ENCODE results near the gene SRCAP. TPM values are rescaled to one million over a fixed set of nuclear protein-coding genes. Genes with fewer than 3 reads are reported as not detected.

The SRCAP gene
- polyA plus RNA-seq, 1 of the 3 experiments (the other 2 are of a cell fraction), result 5.6 TPM

- Histone ChIP-seq H3K4me2 (no peak overlapping the region), H3K9ac (no peak overlapping the region), H3F3A (replicated peaks; ENCODE audit: insufficient read depth) (peaks cover 9% of the 10 kb centered on the region), H3K27ac (ENCODE audit: low read depth in 2 of 2, low read length in 1 of 2) (no peak overlapping the region), H3K79me2 (ENCODE audit: insufficient read depth) (peaks cover 70% of the 10 kb centered on the region), H3K4me1 (ENCODE audit: control insufficient read depth in 1 of 2, insufficient read depth in 2 of 2, low read depth in 1 of 2, low read length in 1 of 2) (no peaks in the 10 kb centered on the region), H3K4me3 (ENCODE audit: low read depth in 2 of 2, low read length in 1 of 2) (no peak overlapping the region), H3K36me3 (replicated peaks in 1 of 2; ENCODE audit: control insufficient read depth in 1 of 2, insufficient read depth in 2 of 2, low read length in 1 of 2) (peaks cover 74 to 78% of the 10 kb centered on the region in 2 experiments), H3K27me3 (ENCODE audit: insufficient read depth) (no peaks in the 10 kb centered on the region), H3K9me2 (no peaks in the 10 kb centered on the region), H4K20me1 (ENCODE audit: insufficient read depth) (0 out of 2 replicates have a peak, but pooled peaks cover 9% of the 10 kb centered on the region), H3K9me3 (no peaks in the 10 kb centered on the region), H2AFZ (ENCODE audit: low read depth) (no peak overlapping the region)
- 100% methylated on average over 1 of the region's 1 CpG for WGBS (ENCODE audit: low lambda C conversion rate)
- ChIA-PET CTCF (no interaction called here), POLR2A (interaction anchor here (0.7 kb wide), 1 partner anchor 26 kb away, joined by 3 read pairs; no protein-coding TSS in a partner anchor)
- TF ChIP-seq MEF2A (IDR thresholded peaks at IDR 0.05; ENCODE audit: borderline replicate concordance, low read depth), result no peak
- TF ChIP-seq TEAD4 (IDR thresholded peaks at IDR 0.05; ENCODE audit: borderline replicate concordance, insufficient read depth), result no peak
- no peak for TF ChIP-seq RFX5 (IDR thresholded peaks at IDR 0.05; ENCODE audit: low read length)
- TF ChIP-seq TAF1 (IDR thresholded peaks at IDR 0.05; ENCODE audit: borderline replicate concordance, low read depth, low read length), result no peak
- no peak for TF ChIP-seq SIN3A (IDR thresholded peaks at IDR 0.05; ENCODE audit: borderline replicate concordance, low read depth, low read length)
- TF ChIP-seq MXI1 (IDR thresholded peaks at IDR 0.05; ENCODE audit: low read depth, low read length), result no peak
- TF ChIP-seq, protein P1, sequence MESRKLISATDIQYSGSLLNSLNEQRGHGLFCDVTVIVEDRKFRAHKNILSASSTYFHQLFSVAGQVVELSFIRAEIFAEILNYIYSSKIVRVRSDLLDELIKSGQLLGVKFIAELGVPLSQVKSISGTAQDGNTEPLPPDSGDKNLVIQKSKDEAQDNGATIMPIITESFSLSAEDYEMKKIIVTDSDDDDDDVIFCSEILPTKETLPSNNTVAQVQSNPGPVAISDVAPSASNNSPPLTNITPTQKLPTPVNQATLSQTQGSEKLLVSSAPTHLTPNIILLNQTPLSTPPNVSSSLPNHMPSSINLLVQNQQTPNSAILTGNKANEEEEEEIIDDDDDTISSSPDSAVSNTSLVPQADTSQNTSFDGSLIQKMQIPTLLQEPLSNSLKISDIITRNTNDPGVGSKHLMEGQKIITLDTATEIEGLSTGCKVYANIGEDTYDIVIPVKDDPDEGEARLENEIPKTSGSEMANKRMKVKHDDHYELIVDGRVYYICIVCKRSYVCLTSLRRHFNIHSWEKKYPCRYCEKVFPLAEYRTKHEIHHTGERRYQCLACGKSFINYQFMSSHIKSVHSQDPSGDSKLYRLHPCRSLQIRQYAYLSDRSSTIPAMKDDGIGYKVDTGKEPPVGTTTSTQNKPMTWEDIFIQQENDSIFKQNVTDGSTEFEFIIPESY (IDR thresholded peaks at IDR 0.05; ENCODE audit: borderline replicate concordance, low read depth), result no peak
- no peak for TF ChIP-seq EZH2phosphoT487 (IDR thresholded peaks at IDR 0.05; ENCODE audit: borderline replicate concordance, low read depth)
- TF ChIP-seq, protein P2, sequence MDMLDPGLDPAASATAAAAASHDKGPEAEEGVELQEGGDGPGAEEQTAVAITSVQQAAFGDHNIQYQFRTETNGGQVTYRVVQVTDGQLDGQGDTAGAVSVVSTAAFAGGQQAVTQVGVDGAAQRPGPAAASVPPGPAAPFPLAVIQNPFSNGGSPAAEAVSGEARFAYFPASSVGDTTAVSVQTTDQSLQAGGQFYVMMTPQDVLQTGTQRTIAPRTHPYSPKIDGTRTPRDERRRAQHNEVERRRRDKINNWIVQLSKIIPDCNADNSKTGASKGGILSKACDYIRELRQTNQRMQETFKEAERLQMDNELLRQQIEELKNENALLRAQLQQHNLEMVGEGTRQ (IDR thresholded peaks at IDR 0.05; ENCODE audit: borderline replicate concordance, low read depth, low read length), result no peak
- no peak for TF ChIP-seq ELF1 (IDR thresholded peaks at IDR 0.05)
- no peak for TF ChIP-seq RXRA (IDR thresholded peaks at IDR 0.05; ENCODE audit: borderline replicate concordance, low read depth)
- no peak for TF ChIP-seq CHD2 (IDR thresholded peaks at IDR 0.05; ENCODE audit: low read length, partially characterized antibody)
- TF ChIP-seq YY1 (IDR thresholded peaks at IDR 0.05; ENCODE audit: low read depth), result no peak
- no peak for TF ChIP-seq NFIC (IDR thresholded peaks at IDR 0.05; ENCODE audit: borderline replicate concordance)
- no peak for TF ChIP-seq JUND (IDR thresholded peaks at IDR 0.05)
- no peak for TF ChIP-seq NRF1 (IDR thresholded peaks at IDR 0.05; ENCODE audit: low read depth, low read length)
- TF ChIP-seq, protein P3, sequence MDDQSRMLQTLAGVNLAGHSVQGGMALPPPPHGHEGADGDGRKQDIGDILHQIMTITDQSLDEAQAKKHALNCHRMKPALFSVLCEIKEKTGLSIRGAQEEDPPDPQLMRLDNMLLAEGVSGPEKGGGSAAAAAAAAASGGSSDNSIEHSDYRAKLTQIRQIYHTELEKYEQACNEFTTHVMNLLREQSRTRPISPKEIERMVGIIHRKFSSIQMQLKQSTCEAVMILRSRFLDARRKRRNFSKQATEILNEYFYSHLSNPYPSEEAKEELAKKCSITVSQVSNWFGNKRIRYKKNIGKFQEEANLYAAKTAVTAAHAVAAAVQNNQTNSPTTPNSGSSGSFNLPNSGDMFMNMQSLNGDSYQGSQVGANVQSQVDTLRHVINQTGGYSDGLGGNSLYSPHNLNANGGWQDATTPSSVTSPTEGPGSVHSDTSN (IDR thresholded peaks at IDR 0.05), result no peak
- no peak for DNase-seq
Measured at GRCh38 chr16:30721606-30722005, 22.6 kb downstream of the SRCAP start.
